ENCODE measurements around the gene DPYD.

GRCh38 chr1:97202481-97203380 is 718.1 kb downstream of the DPYD start:
- TF ChIP-seq ARID1B (IDR thresholded peaks at IDR 0.05) (no peak), CREM (IDR thresholded peaks at IDR 0.05; ENCODE audit: low read depth) (no peak), GTF2B (IDR thresholded peaks at IDR 0.05; ENCODE audit: extremely low read depth, insufficient read length) (no peak), EP300 (IDR thresholded peaks at IDR 0.05; ENCODE audit: low read length) (no peak), SP1 (CRISPR knock-in tag; IDR thresholded peaks at IDR 0.05) (no peak), ZNF274 (IDR thresholded peaks at IDR 0.05; ENCODE audit: borderline replicate concordance, low read depth, low read length) (no peak), BACH1 (tag; IDR thresholded peaks at IDR 0.05) (no peak), ZNF124 (CRISPR knock-in tag; IDR thresholded peaks at IDR 0.05) (no peak), IRF1 (CRISPR knock-in tag; IDR thresholded peaks at IDR 0.05; ENCODE audit: borderline replicate concordance) (no peak), HNRNPK (IDR thresholded peaks at IDR 0.05; ENCODE audit: low read depth, low read length, poor library complexity, severe bottlenecking) (no peak)
- TF ChIP-seq, protein P1, sequence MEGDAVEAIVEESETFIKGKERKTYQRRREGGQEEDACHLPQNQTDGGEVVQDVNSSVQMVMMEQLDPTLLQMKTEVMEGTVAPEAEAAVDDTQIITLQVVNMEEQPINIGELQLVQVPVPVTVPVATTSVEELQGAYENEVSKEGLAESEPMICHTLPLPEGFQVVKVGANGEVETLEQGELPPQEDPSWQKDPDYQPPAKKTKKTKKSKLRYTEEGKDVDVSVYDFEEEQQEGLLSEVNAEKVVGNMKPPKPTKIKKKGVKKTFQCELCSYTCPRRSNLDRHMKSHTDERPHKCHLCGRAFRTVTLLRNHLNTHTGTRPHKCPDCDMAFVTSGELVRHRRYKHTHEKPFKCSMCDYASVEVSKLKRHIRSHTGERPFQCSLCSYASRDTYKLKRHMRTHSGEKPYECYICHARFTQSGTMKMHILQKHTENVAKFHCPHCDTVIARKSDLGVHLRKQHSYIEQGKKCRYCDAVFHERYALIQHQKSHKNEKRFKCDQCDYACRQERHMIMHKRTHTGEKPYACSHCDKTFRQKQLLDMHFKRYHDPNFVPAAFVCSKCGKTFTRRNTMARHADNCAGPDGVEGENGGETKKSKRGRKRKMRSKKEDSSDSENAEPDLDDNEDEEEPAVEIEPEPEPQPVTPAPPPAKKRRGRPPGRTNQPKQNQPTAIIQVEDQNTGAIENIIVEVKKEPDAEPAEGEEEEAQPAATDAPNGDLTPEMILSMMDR (IDR thresholded peaks at IDR 0.05 in 2 of 3, conservative IDR thresholded peaks at IDR 0.05 in 1 of 3; ENCODE audit: insufficient read depth in 2 of 3, low read depth in 1 of 3, low read length in 3 of 3): no peak
- TF ChIP-seq, protein P2, sequence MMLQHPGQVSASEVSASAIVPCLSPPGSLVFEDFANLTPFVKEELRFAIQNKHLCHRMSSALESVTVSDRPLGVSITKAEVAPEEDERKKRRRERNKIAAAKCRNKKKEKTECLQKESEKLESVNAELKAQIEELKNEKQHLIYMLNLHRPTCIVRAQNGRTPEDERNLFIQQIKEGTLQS (IDR thresholded peaks at IDR 0.05): no peak
- TF ChIP-seq, protein P2 (CRISPR knock-in tag; conservative IDR thresholded peaks at IDR 0.05): no peak
- TF ChIP-seq, protein P3, sequence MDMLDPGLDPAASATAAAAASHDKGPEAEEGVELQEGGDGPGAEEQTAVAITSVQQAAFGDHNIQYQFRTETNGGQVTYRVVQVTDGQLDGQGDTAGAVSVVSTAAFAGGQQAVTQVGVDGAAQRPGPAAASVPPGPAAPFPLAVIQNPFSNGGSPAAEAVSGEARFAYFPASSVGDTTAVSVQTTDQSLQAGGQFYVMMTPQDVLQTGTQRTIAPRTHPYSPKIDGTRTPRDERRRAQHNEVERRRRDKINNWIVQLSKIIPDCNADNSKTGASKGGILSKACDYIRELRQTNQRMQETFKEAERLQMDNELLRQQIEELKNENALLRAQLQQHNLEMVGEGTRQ (CRISPR knock-in tag; IDR thresholded peaks at IDR 0.05): no peak
